ENCODE data around the gene ALPK3. TPM values are rescaled to one million over a fixed set of nuclear protein-coding genes. Genes with fewer than 3 reads are reported as not detected.

The ALPK3 gene
- total RNA-seq, 2 donors from 2014 or later = 7.8 to 15.8 TPM

DNA sequence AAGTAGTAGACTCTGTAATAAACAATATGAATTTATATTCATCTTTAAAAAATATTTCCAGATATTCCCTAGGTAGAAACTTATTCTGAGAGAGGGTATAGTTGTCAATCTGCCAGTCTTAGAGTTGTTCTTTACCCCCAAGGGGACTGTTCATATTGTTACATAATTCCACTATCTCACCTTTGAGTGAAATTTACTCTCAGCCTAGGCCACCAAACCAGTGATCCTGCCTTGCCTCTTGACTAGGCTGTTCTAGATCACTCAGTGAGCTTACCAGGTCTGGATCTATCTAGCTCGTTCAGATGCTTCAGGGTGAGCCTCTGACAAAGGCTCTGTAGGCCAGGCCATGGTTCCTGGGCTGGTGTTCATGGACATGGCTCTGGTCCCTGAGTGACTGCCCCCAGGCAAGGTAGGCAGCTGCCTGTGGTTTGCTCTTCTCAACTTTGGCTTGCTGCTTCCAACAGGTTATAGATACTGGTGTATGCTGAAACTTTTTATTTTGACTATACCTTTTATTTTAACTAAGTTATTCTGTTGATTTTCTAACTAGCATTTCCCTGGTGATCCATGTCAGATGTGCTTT lies 41.2 kb upstream of the ALPK3 start:
- intact Hi-C loops (cut with DNase I) = no loop called here
- Histone ChIP-seq H3K27ac (no peak overlapping the region), H3K4me3 (no peak overlapping the region), H3K4me1 (peaks cover 16% of the 10 kb centered on the region), H3K27me3 (no peaks in the 10 kb centered on the region), H3K9me3 (no peaks in the 10 kb centered on the region), H3K36me3 (replicated peaks in 1 of 2; ENCODE audit: insufficient read depth in 1 of 2, low read depth in 2 of 2) (peaks cover 0 to 2% of the 10 kb centered on the region in 2 donors)
- ATAC-seq (no peak), DNase-seq (no peak)
- WGBS, 2 donors = 82 to 85% methylated on average over 1 of the region's 1 CpG
- TF ChIP-seq, protein P1, sequence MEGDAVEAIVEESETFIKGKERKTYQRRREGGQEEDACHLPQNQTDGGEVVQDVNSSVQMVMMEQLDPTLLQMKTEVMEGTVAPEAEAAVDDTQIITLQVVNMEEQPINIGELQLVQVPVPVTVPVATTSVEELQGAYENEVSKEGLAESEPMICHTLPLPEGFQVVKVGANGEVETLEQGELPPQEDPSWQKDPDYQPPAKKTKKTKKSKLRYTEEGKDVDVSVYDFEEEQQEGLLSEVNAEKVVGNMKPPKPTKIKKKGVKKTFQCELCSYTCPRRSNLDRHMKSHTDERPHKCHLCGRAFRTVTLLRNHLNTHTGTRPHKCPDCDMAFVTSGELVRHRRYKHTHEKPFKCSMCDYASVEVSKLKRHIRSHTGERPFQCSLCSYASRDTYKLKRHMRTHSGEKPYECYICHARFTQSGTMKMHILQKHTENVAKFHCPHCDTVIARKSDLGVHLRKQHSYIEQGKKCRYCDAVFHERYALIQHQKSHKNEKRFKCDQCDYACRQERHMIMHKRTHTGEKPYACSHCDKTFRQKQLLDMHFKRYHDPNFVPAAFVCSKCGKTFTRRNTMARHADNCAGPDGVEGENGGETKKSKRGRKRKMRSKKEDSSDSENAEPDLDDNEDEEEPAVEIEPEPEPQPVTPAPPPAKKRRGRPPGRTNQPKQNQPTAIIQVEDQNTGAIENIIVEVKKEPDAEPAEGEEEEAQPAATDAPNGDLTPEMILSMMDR (IDR thresholded peaks at IDR 0.05) = no peak
- no peak for TF ChIP-seq POLR2A (IDR thresholded peaks at IDR 0.05)

DNA sequence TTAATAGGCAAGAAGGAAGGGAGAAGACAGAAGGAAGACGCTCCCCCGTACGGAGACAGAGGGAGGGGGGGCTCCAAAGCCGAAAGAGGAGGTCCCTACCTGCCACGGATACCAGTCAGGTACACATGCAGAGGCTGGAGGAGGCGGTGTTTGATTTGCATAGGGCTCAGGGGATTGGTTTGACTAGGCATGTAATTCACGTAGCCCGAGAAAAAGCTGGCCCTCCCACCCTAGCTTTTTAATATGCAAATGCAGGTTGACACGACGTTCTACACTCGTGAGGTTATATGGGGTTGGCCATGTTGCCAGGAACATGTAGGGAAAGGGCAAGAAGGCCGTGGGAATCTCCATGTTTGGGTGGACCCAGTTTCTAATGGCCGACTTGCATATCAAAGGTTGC lies 39.0 kb upstream of the ALPK3 start:
- WGBS, 2 donors = 81 to 90% methylated on average over 13 of the region's 13 CpGs

DNA sequence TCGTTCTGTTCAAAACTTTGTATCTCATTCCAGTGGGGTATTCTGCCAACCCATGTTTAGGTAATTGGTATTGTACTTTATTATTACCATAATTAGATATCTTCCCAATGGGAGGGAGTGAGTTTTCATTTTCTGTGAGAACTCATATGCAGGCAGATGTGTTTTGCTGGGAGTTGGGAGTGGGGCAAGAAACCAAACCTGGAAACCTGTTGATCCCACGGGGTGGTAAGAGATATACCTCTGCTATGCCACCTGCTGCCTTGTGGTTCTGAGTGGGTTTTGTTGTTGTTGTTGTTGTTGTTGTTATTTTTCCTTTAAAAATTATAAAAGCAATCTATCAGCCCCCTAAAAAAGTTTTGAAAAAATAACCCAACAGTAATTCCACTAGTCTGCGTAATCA lies 36.7 kb upstream of the ALPK3 start:
- Histone ChIP-seq H3K36me3 (replicated peaks in 1 of 2; ENCODE audit: insufficient read depth in 1 of 2, low read depth in 2 of 2) (peaks cover 8 to 13% of the 10 kb centered on the region in 2 donors), H3K4me1 (peaks cover 11% of the 10 kb centered on the region), H3K9me3 (no peaks in the 10 kb centered on the region), H3K27me3 (no peaks in the 10 kb centered on the region), H3K4me3 (no peak overlapping the region), H3K27ac (no peak overlapping the region)
- WGBS, 2 donors = 79 to 84% methylated on average over 3 of the region's 3 CpGs
- intact Hi-C loops (cut with DNase I) = no loop called here
- no peak for ATAC-seq
- TF ChIP-seq POLR2A (IDR thresholded peaks at IDR 0.05) = no peak
- TF ChIP-seq, protein P1 (IDR thresholded peaks at IDR 0.05) = no peak
- DNase-seq = no peak

More for the DNA sequence above, 39.0 kb upstream of the ALPK3 start:
- TF ChIP-seq, protein P1 (IDR thresholded peaks at IDR 0.05) = no peak
- no peak for TF ChIP-seq POLR2A (IDR thresholded peaks at IDR 0.05)
- Histone ChIP-seq H3K9me3 (no peaks in the 10 kb centered on the region), H3K27me3 (no peaks in the 10 kb centered on the region), H3K27ac (no peak overlapping the region), H3K36me3 (replicated peaks in 1 of 2; ENCODE audit: insufficient read depth in 1 of 2, low read depth in 2 of 2) (peaks cover 4 to 5% of the 10 kb centered on the region in 2 donors), H3K4me1 (peaks cover 11% of the 10 kb centered on the region), H3K4me3 (no peak overlapping the region)
- no peak for ATAC-seq
- intact Hi-C loops (cut with DNase I) = no loop called here
- no peak for DNase-seq

DNA sequence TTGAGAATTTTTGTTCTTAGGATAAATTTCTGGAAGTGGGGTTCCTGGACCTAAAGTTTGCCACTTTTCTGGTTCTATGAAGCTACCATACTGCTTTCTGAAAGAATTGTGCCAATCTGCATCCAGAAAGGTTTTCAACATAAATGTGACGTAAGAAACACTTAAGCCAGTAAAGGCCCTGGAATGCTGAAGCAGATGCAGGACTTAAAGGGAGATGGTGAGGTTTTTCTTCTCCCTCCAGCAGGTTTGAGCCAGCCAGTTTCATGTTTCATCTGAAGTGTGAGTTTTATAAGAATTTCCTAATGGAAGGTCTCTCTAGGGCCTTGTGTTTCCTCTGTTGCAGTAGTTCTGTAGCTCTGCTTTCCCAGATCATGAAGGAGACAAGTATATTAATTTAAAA lies 35.7 kb upstream of the ALPK3 start:
- no peak for DNase-seq
- no peak overlapping the region for H3K27ac ChIP-seq
- no peaks in the 10 kb centered on the region for H3K9me3 ChIP-seq
- no peak for TF ChIP-seq POLR2A (IDR thresholded peaks at IDR 0.05)
- TF ChIP-seq, protein P1 (IDR thresholded peaks at IDR 0.05) = no peak
- no peaks in the 10 kb centered on the region for H3K27me3 ChIP-seq
- no peak for ATAC-seq
- peaks cover 4% of the 10 kb centered on the region for H3K4me1 ChIP-seq
- 97 to 100% methylated on average over 1 of the region's 1 CpG for WGBS, 2 donors
- peaks cover 8 to 13% of the 10 kb centered on the region in 2 donors for H3K36me3 ChIP-seq (replicated peaks in 1 of 2; ENCODE audit: insufficient read depth in 1 of 2, low read depth in 2 of 2)
- H3K4me3 ChIP-seq = no peak overlapping the region
- intact Hi-C loops (cut with DNase I) = no loop called here

DNA sequence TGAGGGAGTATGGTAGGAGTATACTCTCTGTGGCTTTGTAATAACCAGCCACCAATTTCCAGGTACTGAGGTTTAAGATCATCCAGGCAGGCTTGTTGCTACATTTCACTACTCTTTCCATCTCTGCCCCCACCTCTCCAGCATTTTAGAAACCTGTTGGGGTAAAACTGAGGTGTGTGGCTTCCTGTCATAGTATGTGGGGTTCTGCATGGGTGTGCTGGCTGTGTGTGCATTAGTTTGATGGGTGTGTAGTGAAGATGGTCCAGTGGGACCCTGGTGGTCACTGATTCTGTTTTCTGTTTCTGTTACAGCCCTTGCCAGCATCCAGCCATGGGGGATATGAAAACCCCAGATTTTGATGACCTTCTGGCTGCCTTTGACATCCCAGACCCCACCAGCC lies 34.8 kb upstream of the ALPK3 start:
- Histone ChIP-seq H3K4me3 (no peak overlapping the region), H3K4me1 (no peaks in the 10 kb centered on the region), H3K27ac (no peak overlapping the region), H3K9me3 (no peaks in the 10 kb centered on the region), H3K27me3 (no peaks in the 10 kb centered on the region), H3K36me3 (replicated peaks in 1 of 2; ENCODE audit: insufficient read depth in 1 of 2, low read depth in 2 of 2) (peaks cover 8 to 13% of the 10 kb centered on the region in 2 donors)
- TF ChIP-seq, protein P1 (IDR thresholded peaks at IDR 0.05) = no peak
- no peak for TF ChIP-seq POLR2A (IDR thresholded peaks at IDR 0.05)
- intact Hi-C loops (cut with DNase I) = no loop called here
- ATAC-seq (no peak), DNase-seq (no peak)
